HEK293 (cell line): Measurements from ENCODE around the gene PIP5K1B.

Experiments
- CTCF ChIA-PET: fragments of 350-600 bp; formaldehyde crosslinking; extraction: SDS; loops from one replicate; lab custom pipeline; 2021; ENCODE audit warnings: antibody characterized with exemption; lab: Yijun Ruan, JAX
- POLR2A ChIA-PET: fragments of 300-600 bp; formaldehyde crosslinking; extraction: SDS; loops from one replicate; lab custom pipeline; 2020; ENCODE audit warnings: antibody characterized with exemption, inconsistent platforms; lab: Yijun Ruan, JAX
- H3K27ac ChIP-seq: fragments of 200-500 bp; sonication (Bioruptor generic); 2 replicates; pipeline ENCODE4 v1.5.1; 2014; ENCODE audit warnings: low read depth, low read length, control low read depth, inconsistent platforms; ENCODE audit errors: extremely low read depth
- H3K36me3 ChIP-seq, 2 experiments: fragments of 200-500 bp in 1 of 2; sonication (Bioruptor generic) in 1 of 2; 1 replicate in 1 of 2; 2 replicates in 1 of 2; pipeline ENCODE4 v1.5.1; 2014 to 2017; ENCODE audit warnings: inconsistent platforms in 2 of 2, low read length in 2 of 2; ENCODE audit not compliant: control insufficient read depth in 2 of 2, insufficient read depth in 1 of 2
- H3K4me1 ChIP-seq: fragments of 200-500 bp; sonication (Bioruptor generic); 2 replicates; pipeline ENCODE4 v1.5.1; 2014; ENCODE audit warnings: mild to moderate bottlenecking, low read length, inconsistent platforms; ENCODE audit not compliant: control insufficient read depth, insufficient read depth
- H3K4me3 ChIP-seq: 2 replicates; pipeline ENCODE4 v1.5.1; 2011; ENCODE audit warnings: low read depth, mild to moderate bottlenecking, control low read depth, low read length, moderate library complexity
- H3K9me3 ChIP-seq: fragments of 200-500 bp; sonication (Bioruptor generic); 2 replicates; pipeline ENCODE4 v1.5.1; 2014; ENCODE audit warnings: low read depth, low read length, inconsistent platforms; ENCODE audit not compliant: control insufficient read depth, insufficient read depth
- GFI1B ChIP-seq: fragments of 450-650 bp; formaldehyde crosslinking; IDR thresholded peaks from 2 replicates; pipeline ENCODE4 v1.5.1; 2016; ENCODE audit warnings: missing biosample characterization, missing genetic modification characterization
- KLF1 ChIP-seq: fragments of 450-650 bp; formaldehyde crosslinking; IDR thresholded peaks from 2 replicates; pipeline ENCODE4 v1.5.1; 2016; ENCODE audit warnings: missing biosample characterization, missing genetic modification characterization
- ZBTB17 ChIP-seq: fragments of 450-650 bp; formaldehyde crosslinking; IDR thresholded peaks from 2 replicates; pipeline ENCODE4 v1.5.1; 2016; ENCODE audit warnings: missing biosample characterization, missing genetic modification characterization
- ZFP3 ChIP-seq: fragments of 450-650 bp; formaldehyde crosslinking; IDR thresholded peaks from 2 replicates; pipeline ENCODE4 v1.5.1; 2016; ENCODE audit warnings: low read depth, missing biosample characterization, missing genetic modification characterization
- ZNF10 ChIP-seq: fragments of 450-650 bp; formaldehyde crosslinking; IDR thresholded peaks from 2 replicates; pipeline ENCODE4 v1.5.1; 2017; ENCODE audit warnings: missing biosample characterization, missing genetic modification characterization
- ZNF138 ChIP-seq: fragments of 450-650 bp; formaldehyde crosslinking; IDR thresholded peaks from 2 replicates; pipeline ENCODE4 v1.5.1; 2016; ENCODE audit warnings: missing biosample characterization, missing genetic modification characterization, borderline replicate concordance
- ZNF140 ChIP-seq: fragments of 450-650 bp; formaldehyde crosslinking; IDR thresholded peaks from 2 replicates; pipeline ENCODE4 v1.5.1; 2016; ENCODE audit warnings: missing biosample characterization, missing genetic modification characterization
- ZNF169 ChIP-seq: fragments of 450-650 bp; formaldehyde crosslinking; IDR thresholded peaks from 2 replicates; pipeline ENCODE4 v1.5.1; 2016; ENCODE audit warnings: missing biosample characterization, missing genetic modification characterization
- ZNF223 ChIP-seq: fragments of 450-650 bp; formaldehyde crosslinking; IDR thresholded peaks from 2 replicates; pipeline ENCODE4 v1.5.1; 2016; ENCODE audit warnings: missing biosample characterization, missing genetic modification characterization
- ZNF529 ChIP-seq: fragments of 450-650 bp; formaldehyde crosslinking; IDR thresholded peaks from 2 replicates; pipeline ENCODE4 v1.5.1; 2017; ENCODE audit warnings: missing genetic modification characterization, missing biosample characterization; ENCODE audit not compliant: insufficient replicate concordance
- ZNF596 ChIP-seq: fragments of 450-650 bp; IDR thresholded peaks from 2 replicates; pipeline ENCODE4 v1.5.0; 2018; ENCODE audit warnings: missing biosample characterization, mild to moderate bottlenecking, missing genetic modification characterization, moderate library complexity
- ZNF629 ChIP-seq: fragments of 450-650 bp; formaldehyde crosslinking; IDR thresholded peaks from 2 replicates; pipeline ENCODE4 v1.5.1; 2017; ENCODE audit warnings: missing biosample characterization, missing genetic modification characterization
- ZNF747 ChIP-seq: fragments of 450-650 bp; formaldehyde crosslinking; IDR thresholded peaks from 2 replicates; pipeline ENCODE4 v1.5.1; 2016; ENCODE audit warnings: missing biosample characterization, missing genetic modification characterization
- ZNF830 ChIP-seq: fragments of 450-650 bp; IDR thresholded peaks from 2 replicates; pipeline ENCODE4 v1.5.0; 2018; ENCODE audit warnings: missing biosample characterization, missing genetic modification characterization, low read depth, mild to moderate bottlenecking, moderate library complexity
- ZSCAN30 ChIP-seq: fragments of 450-650 bp; IDR thresholded peaks from 2 replicates; pipeline ENCODE4 v1.5.1; 2018; ENCODE audit warnings: missing biosample characterization, mild to moderate bottlenecking, missing genetic modification characterization, moderate library complexity
- ZXDB ChIP-seq: fragments of 450-650 bp; formaldehyde crosslinking; IDR thresholded peaks from 2 replicates; pipeline ENCODE4 v1.5.1; 2016; ENCODE audit warnings: missing biosample characterization, missing genetic modification characterization
- TF ChIP-seq, protein P1 (sequence below): fragments of 450-650 bp; formaldehyde crosslinking; IDR thresholded peaks from 2 replicates; pipeline ENCODE4 v1.5.1; 2016; ENCODE audit warnings: missing biosample characterization, missing genetic modification characterization, low read depth
- TF ChIP-seq, protein P2 (sequence below): fragments of 450-650 bp; formaldehyde crosslinking; IDR thresholded peaks from 2 replicates; pipeline ENCODE4; 2016; ENCODE audit warnings: missing biosample characterization, missing genetic modification characterization
- TF ChIP-seq, protein P3 (sequence below): fragments of 450-650 bp; formaldehyde crosslinking; IDR thresholded peaks from 2 replicates; pipeline ENCODE4 v1.5.1; 2016; ENCODE audit warnings: missing biosample characterization, missing genetic modification characterization
- TF ChIP-seq, protein P4 (sequence below): fragments of 450-650 bp; formaldehyde crosslinking; IDR thresholded peaks from 2 replicates; pipeline ENCODE4 v1.5.1; 2016; ENCODE audit warnings: missing biosample characterization, missing genetic modification characterization, borderline replicate concordance
- TF ChIP-seq, protein P5 (sequence below): fragments of 450-650 bp; formaldehyde crosslinking; IDR thresholded peaks from 2 replicates; pipeline ENCODE4 v1.5.1; 2016; ENCODE audit warnings: missing biosample characterization, missing genetic modification characterization

Gene PIP5K1B

DNA sequence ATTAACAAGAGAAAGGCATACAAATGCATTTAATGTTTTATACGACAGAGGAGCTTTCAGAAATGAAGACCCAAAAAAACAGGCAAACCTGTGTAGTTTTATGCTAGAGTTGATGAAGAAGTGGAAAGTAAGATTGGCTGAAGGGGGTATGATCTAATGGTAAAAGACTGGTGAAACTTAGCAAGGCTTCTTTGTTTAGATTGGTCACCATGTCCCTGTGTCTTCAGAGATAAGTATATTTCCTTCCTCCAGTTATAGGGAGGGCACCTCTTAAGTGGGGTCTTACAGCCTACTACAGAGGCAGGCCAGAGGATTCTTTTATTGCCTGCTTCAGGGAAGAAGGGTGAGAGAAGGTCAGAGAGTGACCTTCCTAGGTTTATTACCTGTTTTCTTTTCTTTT, 252.4 kb downstream of the PIP5K1B start:
- POLR2A ChIA-PET, result no interaction called here
- CTCF ChIA-PET, result no interaction called here

DNA sequence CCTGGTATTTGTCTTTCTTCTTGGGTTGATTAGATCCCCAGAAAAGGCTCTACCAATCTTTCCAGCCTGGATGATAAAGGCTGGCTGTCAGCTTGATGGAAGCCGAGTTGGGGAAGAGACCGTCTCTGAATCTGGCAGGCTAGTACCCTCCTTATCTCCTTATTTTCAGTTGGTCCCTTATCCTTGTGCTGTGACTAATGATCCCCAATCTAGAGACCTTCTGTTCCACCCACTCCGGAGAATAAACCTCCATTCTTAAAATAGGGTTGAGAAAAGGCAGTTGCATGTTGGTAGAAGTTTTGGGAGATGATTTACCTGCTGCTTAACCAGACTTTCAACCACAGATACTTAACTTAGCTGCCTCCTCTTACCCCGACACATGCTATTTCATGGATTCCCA, 256.5 kb downstream of the PIP5K1B start:
- no peak overlapping the region for H3K4me3 ChIP-seq
- no peaks in the 10 kb centered on the region for H3K36me3 ChIP-seq
- ChIA-PET CTCF (interaction anchor here (0.6 kb wide), 1 partner anchor 98 kb away, joined by 3 read pairs; no protein-coding TSS in a partner anchor), POLR2A (no interaction called here)
- H3K9me3 ChIP-seq, result no peaks in the 10 kb centered on the region
- TF ChIP-seq ZNF138 (tag by site-specific recombination) (no peak), ZNF529 (tag by site-specific recombination) (no peak), ZNF629 (no peak), ZNF140 (tag by site-specific recombination) (no peak)
- TF ChIP-seq, protein P1, sequence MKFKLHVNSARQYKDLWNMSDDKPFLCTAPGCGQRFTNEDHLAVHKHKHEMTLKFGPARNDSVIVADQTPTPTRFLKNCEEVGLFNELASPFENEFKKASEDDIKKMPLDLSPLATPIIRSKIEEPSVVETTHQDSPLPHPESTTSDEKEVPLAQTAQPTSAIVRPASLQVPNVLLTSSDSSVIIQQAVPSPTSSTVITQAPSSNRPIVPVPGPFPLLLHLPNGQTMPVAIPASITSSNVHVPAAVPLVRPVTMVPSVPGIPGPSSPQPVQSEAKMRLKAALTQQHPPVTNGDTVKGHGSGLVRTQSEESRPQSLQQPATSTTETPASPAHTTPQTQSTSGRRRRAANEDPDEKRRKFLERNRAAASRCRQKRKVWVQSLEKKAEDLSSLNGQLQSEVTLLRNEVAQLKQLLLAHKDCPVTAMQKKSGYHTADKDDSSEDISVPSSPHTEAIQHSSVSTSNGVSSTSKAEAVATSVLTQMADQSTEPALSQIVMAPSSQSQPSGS, result no peak
- H3K27ac ChIP-seq, result no peak overlapping the region
- H3K4me1 ChIP-seq, result no peaks in the 10 kb centered on the region

More for the DNA sequence above, 252.4 kb downstream of the PIP5K1B start:
- Histone ChIP-seq H3K4me1 (no peaks in the 10 kb centered on the region), H3K9me3 (no peaks in the 10 kb centered on the region), H3K27ac (no peak overlapping the region), H3K4me3 (no peak overlapping the region), H3K36me3 (no peaks in the 10 kb centered on the region)
- TF ChIP-seq ZFP3 (no peak), ZNF830 (tag by site-specific recombination) (no peak), ZSCAN30 (tag by site-specific recombination) (no peak), ZNF10 (tag by site-specific recombination) (no peak), ZXDB (tag by site-specific recombination) (no peak)
- TF ChIP-seq, protein P2, sequence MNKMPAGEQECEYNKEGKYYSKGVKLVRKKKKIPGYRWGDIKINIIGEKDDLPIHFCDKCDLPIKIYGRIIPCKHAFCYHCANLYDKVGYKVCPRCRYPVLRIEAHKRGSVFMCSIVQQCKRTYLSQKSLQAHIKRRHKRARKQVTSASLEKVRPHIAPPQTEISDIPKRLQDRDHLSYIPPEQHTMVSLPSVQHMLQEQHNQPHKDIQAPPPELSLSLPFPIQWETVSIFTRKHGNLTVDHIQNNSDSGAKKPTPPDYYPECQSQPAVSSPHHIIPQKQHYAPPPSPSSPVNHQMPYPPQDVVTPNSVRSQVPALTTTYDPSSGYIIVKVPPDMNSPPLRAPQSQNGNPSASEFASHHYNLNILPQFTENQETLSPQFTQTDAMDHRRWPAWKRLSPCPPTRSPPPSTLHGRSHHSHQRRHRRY (tag by site-specific recombination), result no peak

DNA sequence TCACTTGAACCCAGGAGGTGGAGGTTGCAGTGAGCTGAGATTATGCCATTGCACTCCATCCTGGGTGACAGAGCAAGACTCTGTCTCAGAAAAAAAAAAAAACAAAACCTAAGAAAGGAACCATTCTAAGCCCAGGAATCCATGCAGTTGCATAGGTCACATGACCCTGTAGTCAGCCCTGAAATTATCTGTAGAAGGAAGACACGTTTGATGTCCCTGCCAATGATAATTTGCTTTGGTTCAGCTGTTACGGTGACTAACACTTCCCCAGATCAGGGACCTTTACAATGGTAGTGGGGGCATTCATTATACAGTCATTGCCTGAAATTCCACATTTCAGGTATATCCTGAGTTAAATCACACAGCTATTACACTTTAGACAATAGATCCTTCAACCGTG, 258.4 kb downstream of the PIP5K1B start:
- Histone ChIP-seq H3K9me3 (no peaks in the 10 kb centered on the region), H3K27ac (no peak overlapping the region), H3K36me3 (no peaks in the 10 kb centered on the region), H3K4me1 (no peaks in the 10 kb centered on the region), H3K4me3 (no peak overlapping the region)
- CTCF ChIA-PET, result interaction anchor here (0.7 kb wide), 2 partner anchors 100 to 345 kb away, joined by 3 read pairs; no protein-coding TSS in a partner anchor
- POLR2A ChIA-PET, result no interaction called here
- TF ChIP-seq KLF1, result no peak
- no peak for TF ChIP-seq ZNF169
- TF ChIP-seq, protein P3, sequence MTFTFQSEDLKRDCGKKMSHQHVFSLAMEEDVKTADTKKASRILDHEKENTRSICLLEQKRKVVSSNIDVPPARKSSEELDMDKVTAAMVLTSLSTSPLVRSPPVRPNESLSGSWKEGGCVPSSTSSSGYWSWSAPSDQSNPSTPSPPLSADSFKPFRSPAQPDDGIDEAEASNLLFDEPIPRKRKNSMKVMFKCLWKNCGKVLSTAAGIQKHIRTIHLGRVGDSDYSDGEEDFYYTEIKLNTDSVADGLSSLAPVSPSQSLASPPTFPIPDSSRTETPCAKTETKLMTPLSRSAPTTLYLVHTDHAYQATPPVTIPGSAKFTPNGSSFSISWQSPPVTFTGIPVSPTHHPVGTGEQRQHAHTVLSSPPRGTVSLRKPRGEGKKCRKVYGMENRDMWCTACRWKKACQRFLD, result no peak
- TF ChIP-seq, protein P4, sequence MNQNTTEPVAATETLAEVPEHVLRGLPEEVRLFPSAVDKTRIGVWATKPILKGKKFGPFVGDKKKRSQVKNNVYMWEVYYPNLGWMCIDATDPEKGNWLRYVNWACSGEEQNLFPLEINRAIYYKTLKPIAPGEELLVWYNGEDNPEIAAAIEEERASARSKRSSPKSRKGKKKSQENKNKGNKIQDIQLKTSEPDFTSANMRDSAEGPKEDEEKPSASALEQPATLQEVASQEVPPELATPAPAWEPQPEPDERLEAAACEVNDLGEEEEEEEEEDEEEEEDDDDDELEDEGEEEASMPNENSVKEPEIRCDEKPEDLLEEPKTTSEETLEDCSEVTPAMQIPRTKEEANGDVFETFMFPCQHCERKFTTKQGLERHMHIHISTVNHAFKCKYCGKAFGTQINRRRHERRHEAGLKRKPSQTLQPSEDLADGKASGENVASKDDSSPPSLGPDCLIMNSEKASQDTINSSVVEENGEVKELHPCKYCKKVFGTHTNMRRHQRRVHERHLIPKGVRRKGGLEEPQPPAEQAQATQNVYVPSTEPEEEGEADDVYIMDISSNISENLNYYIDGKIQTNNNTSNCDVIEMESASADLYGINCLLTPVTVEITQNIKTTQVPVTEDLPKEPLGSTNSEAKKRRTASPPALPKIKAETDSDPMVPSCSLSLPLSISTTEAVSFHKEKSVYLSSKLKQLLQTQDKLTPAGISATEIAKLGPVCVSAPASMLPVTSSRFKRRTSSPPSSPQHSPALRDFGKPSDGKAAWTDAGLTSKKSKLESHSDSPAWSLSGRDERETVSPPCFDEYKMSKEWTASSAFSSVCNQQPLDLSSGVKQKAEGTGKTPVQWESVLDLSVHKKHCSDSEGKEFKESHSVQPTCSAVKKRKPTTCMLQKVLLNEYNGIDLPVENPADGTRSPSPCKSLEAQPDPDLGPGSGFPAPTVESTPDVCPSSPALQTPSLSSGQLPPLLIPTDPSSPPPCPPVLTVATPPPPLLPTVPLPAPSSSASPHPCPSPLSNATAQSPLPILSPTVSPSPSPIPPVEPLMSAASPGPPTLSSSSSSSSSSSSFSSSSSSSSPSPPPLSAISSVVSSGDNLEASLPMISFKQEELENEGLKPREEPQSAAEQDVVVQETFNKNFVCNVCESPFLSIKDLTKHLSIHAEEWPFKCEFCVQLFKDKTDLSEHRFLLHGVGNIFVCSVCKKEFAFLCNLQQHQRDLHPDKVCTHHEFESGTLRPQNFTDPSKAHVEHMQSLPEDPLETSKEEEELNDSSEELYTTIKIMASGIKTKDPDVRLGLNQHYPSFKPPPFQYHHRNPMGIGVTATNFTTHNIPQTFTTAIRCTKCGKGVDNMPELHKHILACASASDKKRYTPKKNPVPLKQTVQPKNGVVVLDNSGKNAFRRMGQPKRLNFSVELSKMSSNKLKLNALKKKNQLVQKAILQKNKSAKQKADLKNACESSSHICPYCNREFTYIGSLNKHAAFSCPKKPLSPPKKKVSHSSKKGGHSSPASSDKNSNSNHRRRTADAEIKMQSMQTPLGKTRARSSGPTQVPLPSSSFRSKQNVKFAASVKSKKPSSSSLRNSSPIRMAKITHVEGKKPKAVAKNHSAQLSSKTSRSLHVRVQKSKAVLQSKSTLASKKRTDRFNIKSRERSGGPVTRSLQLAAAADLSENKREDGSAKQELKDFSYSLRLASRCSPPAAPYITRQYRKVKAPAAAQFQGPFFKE (tag by site-specific recombination), result no peak
- TF ChIP-seq GFI1B (tag by site-specific recombination), result no peak
- no peak for TF ChIP-seq ZNF223 (tag by site-specific recombination)
- TF ChIP-seq ZNF747 (tag by site-specific recombination), result no peak
- TF ChIP-seq, protein P5, sequence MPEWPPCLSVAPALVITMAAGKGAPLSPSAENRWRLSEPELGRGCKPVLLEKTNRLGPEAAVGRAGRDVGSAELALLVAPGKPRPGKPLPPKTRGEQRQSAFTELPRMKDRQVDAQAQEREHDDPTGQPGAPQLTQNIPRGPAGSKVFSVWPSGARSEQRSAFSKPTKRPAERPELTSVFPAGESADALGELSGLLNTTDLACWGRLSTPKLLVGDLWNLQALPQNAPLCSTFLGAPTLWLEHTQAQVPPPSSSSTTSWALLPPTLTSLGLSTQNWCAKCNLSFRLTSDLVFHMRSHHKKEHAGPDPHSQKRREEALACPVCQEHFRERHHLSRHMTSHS (tag by site-specific recombination), result no peak
- TF ChIP-seq ZBTB17 (tag by site-specific recombination), result no peak
- no peak for TF ChIP-seq ZNF596
